Thoracic aorta (tissue), 2 donors: ENCODE data around the gene RAD9B. TPM values are rescaled to one million over a fixed set of nuclear protein-coding genes. Genes with fewer than 3 reads are reported as not detected.

Experiments used
- ATAC-seq: fragments of 150-250 bp; one replicate; pipeline ENCODE4 v1.8.0; 2017; ENCODE audit warnings: low read depth; ENCODE audit not compliant: insufficient number of reproducible peaks, low FRiP score
- DNase-seq: peaks from one replicate; pipeline ENCODE4 v3.0.0-alpha.2; 2020; ENCODE audit warnings: low spot score
- H3K27ac ChIP-seq, 2 donors: fragments of 200-600 bp; sonication (generic); 1 replicate in 1 of 2; 2 replicates in 1 of 2; pipeline ENCODE4 v1.5.1; 2016; ENCODE audit warnings: mild to moderate bottlenecking in 2 of 2, moderate library complexity in 2 of 2
- H3K27me3 ChIP-seq: fragments of 200-600 bp; sonication (generic); replicated peaks from 2 replicates; pipeline ENCODE4 v1.6.0; 2016; ENCODE audit warnings: mild to moderate bottlenecking; ENCODE audit not compliant: insufficient read depth
- H3K36me3 ChIP-seq: fragments of 200-600 bp; sonication (generic); one replicate; pipeline ENCODE4 v1.5.1; 2016
- H3K4me1 ChIP-seq, 2 donors: fragments of 200-600 bp; sonication (generic); 1 replicate in 1 of 2; 2 replicates in 1 of 2; pipeline versions ENCODE4 v1.5.1 to v1.6.0; 2016; ENCODE audit warnings: low read depth in 2 of 2, mild to moderate bottlenecking in 1 of 2; ENCODE audit not compliant: control insufficient read depth in 1 of 2
- H3K4me3 ChIP-seq: fragments of 200-600 bp; sonication (generic); 2 replicates; pipeline ENCODE4 v1.5.1; 2016; ENCODE audit warnings: mild to moderate bottlenecking
- H3K9me3 ChIP-seq: fragments of 200-600 bp; sonication (generic); 2 replicates; pipeline ENCODE4 v1.5.1; 2016
- CTCF ChIP-seq: fragments of 200-600 bp; sonication (generic); IDR thresholded peaks from one replicate; pipeline ENCODE4 v1.5.1; 2019; ENCODE audit warnings: antibody characterized with exemption
- total RNA-seq, 2 donors: library from RNA; depleted of rRNA; stranded (reverse); fragments of >200 nt; gene quantifications; one replicate each; pipeline versions ENCODE4 v1.1.0 to v1.2.3, GENCODE V29; 2016

Gene RAD9B
- total RNA-seq, 2 donors from 2014 or later: 0.21 TPM; not detected in 1

GRCh38 chr12:110537605-110538409 is 35.7 kb downstream of the RAD9B start:
- Histone ChIP-seq H3K27me3 (no peaks in the 10 kb centered on the region), H3K4me1 (peaks cover 6 to 37% of the 10 kb centered on the region in 2 donors), H3K27ac (peak overlapping the region; percentile 64 to 72), H3K36me3 (no peaks in the 10 kb centered on the region), H3K4me3 (peak overlapping the region; percentile 45), H3K9me3 (no peaks in the 10 kb centered on the region)
- ATAC-seq (peak; percentile 20), DNase-seq (peak; percentile 8)
- TF ChIP-seq CTCF: no peak

GRCh38 chr12:110538869-110539622 is 36.9 kb downstream of the RAD9B start:
- H3K27ac ChIP-seq: peak overlapping the region in 1 of 2 donors; percentile 72

GRCh38 chr12:110540048-110540447 is 37.9 kb downstream of the RAD9B start:
- ATAC-seq: no peak

More at GRCh38 chr12:110538869-110539622, 36.9 kb downstream of the RAD9B start:
- Histone ChIP-seq H3K4me1 (peaks cover 14 to 50% of the 10 kb centered on the region in 2 donors), H3K9me3 (no peaks in the 10 kb centered on the region), H3K27me3 (no peaks in the 10 kb centered on the region), H3K36me3 (no peaks in the 10 kb centered on the region), H3K4me3 (no peak overlapping the region)
- no peak for ATAC-seq
- no peak for TF ChIP-seq CTCF
- no peak for DNase-seq

GRCh38 chr12:110543252-110543959 is 41.3 kb downstream of the RAD9B start:
- Histone ChIP-seq H3K27me3 (no peaks in the 10 kb centered on the region), H3K9me3 (no peaks in the 10 kb centered on the region), H3K36me3 (no peaks in the 10 kb centered on the region), H3K27ac (peak overlapping the region; percentile 68 to 72), H3K4me3 (peak overlapping the region; percentile 40), H3K4me1 (peaks cover 19 to 44% of the 10 kb centered on the region in 2 donors)
- ATAC-seq (peak; percentile 53), DNase-seq (peak; percentile 73)
- no peak for TF ChIP-seq CTCF

More at GRCh38 chr12:110540048-110540447, 37.9 kb downstream of the RAD9B start:
- TF ChIP-seq CTCF: no peak
- H3K36me3 ChIP-seq: no peaks in the 10 kb centered on the region
- no peak overlapping the region for H3K4me3 ChIP-seq
- DNase-seq: no peak
- H3K9me3 ChIP-seq: no peaks in the 10 kb centered on the region
- H3K4me1 ChIP-seq: peaks cover 14 to 55% of the 10 kb centered on the region in 2 donors
- no peak overlapping the region for H3K27ac ChIP-seq
- no peaks in the 10 kb centered on the region for H3K27me3 ChIP-seq
